GM19043 (cell line): Measurements from ENCODE around the gene FBXO28.

Source experiments
- ATAC-seq: cut with Tn5 transposase; IDR thresholded peaks from one replicate; pipeline ENCODE4 v1.9.1; 2021; ENCODE audit warnings: low read depth; ENCODE audit not compliant: unreplicated experiment

The FBXO28 gene

GRCh38 chr1:224149709-224150108 lies 35.8 kb downstream of the FBXO28 start:
- no peak for ATAC-seq

- ATAC-seq: no peak
These were observed 37.2 kb downstream of the FBXO28 start for GRCh38 chr1:224151117-224151516.

DNA sequence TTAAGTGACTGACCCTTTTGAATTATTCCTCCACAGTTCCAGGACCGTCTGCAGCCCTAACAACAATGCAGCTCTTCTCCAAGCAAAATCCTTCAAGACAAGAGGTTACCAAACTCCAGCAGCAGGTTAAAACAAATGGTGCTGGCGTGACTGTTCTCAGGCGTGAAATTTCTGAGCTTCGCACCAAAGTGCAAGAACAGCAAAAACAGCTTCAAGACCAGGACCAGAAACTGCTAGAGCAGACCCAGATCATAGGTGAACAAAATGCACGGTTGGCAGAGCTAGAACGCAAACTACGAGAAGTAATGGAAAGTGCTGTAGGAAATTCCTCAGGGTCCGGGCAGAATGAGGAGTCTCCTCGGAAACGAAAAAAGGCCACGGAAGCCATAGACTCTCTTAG lies 43.4 kb downstream of the FBXO28 start:
- ATAC-seq: no peak

- no peak for ATAC-seq
These were observed 45.6 kb downstream of the FBXO28 start for GRCh38 chr1:224159541-224159940.

DNA sequence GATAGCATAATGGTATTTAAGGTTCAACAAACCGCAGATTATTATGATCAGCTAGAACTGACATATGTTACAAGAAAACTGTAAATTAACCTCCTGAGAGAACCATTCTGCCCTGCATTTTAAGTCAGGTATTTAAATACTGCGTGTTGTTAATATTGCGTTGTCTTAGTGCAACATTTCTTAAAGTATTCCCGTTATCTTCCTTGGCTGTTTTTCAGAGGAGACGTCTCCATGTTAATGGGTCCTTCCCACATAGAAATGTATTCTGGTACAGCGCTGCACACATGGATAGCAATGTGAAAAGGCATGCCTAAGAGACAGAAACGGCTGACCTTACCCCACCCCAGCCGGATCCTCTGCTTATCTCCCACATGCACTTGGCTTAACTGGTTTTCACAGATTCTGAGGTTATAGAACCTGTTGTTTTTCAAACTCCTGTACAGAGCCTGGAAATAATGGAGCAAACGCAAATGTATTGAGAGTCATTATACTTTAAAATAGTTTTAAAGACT lies 46.3 kb downstream of the FBXO28 start:
- ATAC-seq: no peak

GRCh38 chr1:224162768-224163167 lies 48.9 kb downstream of the FBXO28 start:
- ATAC-seq: no peak

- ATAC-seq: no peak
These were observed 49.4 kb downstream of the FBXO28 start for GRCh38 chr1:224163311-224163710.

GRCh38 chr1:224168859-224169380 lies 55.0 kb downstream of the FBXO28 start:
- ATAC-seq: peak; percentile 84

GRCh38 chr1:224169718-224170270 lies 55.9 kb downstream of the FBXO28 start:
- no peak for ATAC-seq

DNA sequence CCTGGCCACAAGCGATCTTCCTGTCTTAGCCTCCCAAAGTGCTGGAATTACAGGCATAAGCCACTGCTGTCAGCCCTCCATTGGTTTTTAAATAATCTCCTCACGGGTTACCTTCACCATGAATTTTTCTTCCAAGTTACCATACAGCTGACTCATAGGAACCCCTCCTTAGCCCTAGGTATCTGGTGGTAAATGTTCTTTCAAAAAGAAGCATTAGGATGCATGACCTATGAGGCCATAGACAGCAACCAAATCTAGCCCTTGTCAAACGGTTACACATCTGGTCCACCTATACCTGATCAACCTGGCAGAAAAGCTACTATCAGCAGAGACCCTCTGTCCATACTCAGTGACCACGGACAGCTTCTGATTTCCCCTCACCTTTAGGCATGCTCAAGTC lies 56.4 kb downstream of the FBXO28 start:
- ATAC-seq: no peak

GRCh38 chr1:224170748-224171478 lies 57.0 kb downstream of the FBXO28 start:
- ATAC-seq: no peak

DNA sequence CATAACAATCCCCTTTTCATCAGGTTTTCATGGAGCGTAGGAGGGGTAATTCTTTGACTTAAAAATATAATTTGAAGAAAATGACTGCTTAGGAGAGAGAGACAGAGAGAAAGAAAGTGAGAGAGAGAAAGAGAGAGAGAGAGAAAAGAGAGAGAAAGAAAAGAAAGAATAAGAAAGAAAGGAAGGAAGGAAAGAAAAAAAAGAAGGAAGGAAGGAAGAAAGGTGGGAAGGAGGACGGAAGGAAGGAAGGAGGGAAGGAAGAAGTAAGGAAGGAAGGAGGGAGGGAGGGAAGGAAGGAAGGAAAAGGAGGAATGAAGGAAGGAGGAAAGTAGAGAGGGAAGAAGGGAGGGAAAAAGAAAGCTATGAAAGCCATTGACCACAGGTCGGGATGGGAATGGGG lies 58.3 kb downstream of the FBXO28 start:
- ATAC-seq: no peak

GRCh38 chr1:224173523-224173922 lies 59.6 kb downstream of the FBXO28 start:
- ATAC-seq: no peak

GRCh38 chr1:224175617-224176016 lies 61.7 kb downstream of the FBXO28 start:
- no peak for ATAC-seq

DNA sequence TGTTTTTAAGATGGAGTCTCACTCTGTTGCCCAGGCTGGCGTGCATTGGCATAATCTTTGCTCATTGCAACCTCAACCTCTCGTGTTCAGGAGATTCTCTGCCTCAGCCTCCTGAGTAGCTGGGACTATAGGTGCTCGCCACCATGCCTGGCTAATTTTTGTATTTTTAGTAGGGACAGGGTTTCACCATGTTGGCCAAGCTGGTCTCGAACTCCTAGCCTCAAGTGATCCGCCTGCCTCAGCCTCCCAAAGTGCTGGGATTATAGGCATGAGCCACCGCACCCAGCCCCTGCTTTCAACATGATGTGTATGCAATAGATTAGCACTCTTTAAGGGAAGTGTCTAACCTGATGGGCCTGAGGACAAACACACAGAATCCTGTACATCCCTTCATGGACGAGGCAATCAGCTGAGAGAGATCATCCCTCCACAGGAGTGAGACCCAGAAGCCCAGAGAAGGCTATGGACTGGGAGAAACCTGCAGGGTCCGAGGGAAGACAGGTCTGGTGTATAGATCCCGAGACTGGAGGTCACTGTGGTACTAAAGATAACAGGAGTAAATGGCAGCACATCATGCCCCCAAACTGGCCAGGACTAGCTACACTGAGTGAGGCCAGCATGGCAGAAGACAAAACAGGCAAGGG lies 63.6 kb downstream of the FBXO28 start:
- ATAC-seq: no peak

DNA sequence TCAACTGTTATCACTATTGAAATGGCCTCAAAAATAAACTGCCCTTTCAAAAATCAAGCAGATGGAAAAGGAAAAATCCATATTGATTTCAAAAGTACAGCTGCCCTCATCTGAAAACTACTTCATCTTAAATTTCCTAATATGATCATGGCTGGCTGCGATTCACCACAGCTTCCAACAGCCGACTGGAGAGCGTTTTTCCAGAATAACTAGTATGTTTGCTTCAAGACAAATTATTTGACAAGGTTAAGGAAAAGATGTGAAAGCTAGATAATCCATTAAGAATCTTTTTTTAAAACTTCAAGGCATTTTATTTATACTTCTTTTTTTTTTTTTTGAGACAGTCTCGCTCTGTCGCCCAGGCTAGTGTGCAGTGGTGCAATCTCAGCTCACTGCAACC lies 65.0 kb downstream of the FBXO28 start:
- ATAC-seq: no peak

- no peak for ATAC-seq
These were observed 67.0 kb downstream of the FBXO28 start for GRCh38 chr1:224180783-224181452.

DNA sequence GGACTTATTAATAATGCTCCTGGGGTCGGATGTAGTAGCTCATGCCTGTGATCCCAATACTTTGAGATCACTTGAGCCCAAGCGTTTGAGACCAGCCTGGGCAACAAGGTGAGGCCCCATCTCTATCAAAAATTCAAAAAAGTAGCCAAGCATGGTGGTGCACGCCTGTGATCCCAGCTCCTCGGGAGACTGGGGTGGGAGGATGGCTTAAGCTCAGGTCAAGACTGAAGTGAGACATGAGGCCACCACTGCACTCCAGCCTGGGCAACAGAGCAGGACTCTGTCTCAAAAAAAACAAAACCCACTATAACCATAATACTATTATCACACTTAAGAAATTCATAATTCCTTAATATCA lies 67.5 kb downstream of the FBXO28 start:
- no peak for ATAC-seq

DNA sequence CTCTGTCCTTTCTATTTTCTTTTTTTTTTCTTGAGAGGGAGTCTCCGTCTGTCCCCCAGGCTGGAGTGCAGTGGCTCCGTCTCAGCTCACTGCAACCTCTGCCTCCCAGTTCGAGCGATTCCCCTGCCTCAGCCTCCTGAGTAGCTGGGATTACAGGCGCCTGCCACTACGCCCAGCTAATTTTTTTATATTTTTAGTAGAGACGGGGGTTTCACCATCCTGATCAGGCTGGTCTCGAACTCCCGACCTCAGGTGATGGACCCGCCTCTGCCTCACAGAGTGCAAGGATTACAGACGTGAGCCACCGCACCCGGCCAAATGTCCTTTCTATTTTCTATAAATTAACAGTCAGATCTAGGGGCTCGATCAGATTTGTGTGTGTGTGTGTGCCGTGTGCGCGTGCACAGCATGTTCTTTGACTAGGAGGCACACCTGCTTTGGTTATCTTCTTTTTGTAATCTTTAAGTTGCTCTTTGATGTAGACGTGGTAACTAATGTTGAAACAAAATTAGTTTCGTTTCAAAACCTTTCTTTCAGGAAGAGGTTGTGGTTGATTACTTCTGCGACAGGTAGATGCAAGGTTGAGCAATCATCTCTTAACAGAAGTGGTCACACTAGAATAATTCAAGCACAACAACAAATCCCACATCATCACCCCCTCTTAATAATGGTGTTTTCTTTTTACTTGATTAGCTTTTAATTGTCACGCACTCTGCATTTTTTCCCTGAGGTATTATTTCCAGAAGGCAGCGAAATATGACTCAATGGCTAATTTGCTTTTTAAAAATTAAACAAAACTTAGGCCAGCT lies 68.3 kb downstream of the FBXO28 start:
- peak; percentile 43 for ATAC-seq

DNA sequence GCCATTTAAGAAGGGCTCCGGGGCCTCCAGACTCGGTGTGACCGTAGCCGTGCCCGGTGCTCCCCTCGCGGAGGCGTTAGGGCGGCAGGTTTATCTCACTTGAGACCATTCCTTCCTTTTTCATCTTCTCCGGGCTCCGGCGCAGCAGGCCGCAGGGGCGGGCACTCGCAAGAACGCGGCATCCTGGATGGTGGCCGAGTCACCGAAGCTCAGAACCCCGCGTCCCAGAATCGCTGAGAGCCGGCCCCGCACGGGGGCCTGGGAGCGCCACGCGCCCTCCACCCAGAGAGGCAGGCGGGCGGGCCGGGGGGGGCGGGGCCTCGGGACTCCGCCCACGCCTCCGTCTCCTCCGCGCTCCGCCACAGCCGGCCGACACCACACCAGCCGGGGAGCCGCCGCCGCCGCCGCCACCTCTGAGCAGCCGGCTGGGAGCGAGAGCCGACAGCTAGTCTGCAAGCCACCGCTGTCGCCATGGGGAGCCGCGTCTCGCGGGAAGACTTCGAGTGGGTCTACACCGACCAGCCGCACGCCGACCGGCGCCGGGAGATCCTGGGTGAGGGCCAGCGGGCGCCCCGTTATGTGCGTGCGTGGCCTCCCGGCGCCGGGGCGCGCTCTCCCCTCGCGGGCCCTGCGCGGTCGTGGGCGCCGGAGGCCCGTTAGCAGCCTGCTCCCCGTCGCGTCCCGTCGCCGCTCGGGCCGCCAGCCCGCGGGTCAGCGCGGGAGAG lies 69.1 kb downstream of the FBXO28 start, which contains the start of gene DEGS1:
Gene DEGS1, plus strand, starts transcription at position 375 of the 725 bp plus-strand sequence. Its CDS starts 97 bp downstream, at position 472.
- ATAC-seq: peak; percentile 56
